GM15510 (cell line): ENCODE data around the gene NEO1.

ENCODE experiments used
- POLR2A ChIP-seq: IDR thresholded peaks from 3 replicates; pipeline ENCODE4 v1.6.1; 2011; ENCODE audit warnings: borderline replicate concordance; ENCODE audit not compliant: insufficient read length; ENCODE audit errors: extremely low read depth

The NEO1 gene

DNA sequence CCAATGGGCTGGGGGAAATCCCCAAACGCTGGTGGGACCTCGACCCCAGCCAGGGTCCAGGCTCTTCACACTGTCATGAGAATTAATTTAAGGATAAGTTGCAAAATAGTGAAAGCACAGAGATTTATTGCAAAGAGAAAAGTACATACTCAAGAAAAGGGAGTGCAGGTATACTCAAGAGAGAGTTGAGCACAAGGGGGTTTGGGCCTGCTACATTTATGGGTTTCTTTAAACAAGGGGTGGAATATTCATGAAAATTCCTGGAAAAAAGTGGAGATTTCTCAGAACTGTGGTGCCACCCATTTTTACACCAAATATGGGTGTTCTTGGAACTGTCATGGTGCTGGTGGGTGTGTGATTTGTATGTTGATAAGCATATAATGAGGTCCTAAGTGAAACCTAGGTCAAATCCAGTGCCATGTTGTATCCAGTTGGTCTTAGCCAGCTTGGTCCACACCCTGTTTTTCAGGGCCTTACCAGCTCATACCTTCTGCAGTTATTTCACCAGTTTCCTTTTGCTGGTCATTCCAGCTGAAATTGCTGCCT is 32.6 kb upstream of the NEO1 start:
- no peak for TF ChIP-seq POLR2A

DNA sequence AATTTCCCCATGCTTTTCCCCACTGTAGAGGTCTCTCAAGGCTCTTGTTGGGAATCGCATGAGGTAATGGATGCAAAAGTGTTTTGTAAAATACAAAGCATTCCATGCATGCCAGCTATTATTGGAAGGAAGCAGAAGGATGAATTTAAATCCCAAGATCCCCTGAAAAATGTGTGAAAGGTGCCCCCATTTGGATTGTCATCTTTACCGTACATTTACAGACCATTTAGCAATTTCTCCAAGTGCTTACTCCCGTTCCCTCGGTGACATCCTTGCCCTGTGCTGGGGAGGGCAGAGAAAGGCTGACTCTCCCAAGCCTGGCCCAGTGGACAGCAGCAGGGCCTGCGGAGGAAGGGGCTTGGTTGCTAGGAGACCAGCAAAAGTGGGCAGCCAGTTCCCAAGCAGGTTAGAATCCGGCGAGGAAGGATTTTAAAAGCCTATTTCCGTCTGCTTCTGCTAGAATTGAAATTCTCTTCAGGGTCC is 31.1 kb upstream of the NEO1 start:
- TF ChIP-seq POLR2A: no peak

DNA sequence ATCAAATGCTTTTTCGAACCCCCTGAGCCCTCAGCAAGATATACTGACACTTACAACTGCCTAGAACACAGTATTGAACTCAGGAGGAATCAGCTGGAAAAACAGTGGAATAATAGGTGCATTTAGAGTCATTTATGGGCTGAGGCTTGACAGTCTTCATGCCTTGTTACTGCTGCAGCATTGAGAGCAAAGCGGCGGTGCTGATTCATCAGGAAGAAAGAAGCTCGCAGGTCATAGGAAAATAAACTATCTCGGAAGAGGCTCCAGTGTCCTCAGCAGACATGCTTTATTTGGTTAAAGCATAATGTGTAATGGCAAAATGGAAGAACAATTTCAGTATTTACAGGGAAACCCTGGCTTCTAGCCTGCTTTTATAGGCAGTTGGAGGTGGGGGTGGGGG is 30.1 kb upstream of the NEO1 start:
- no peak for TF ChIP-seq POLR2A

- no peak for TF ChIP-seq POLR2A
Measured at GRCh38 chr15:73023071-73023470, 29.2 kb upstream of the NEO1 start.

GRCh38 chr15:73024168-73024567 is 28.1 kb upstream of the NEO1 start:
- no peak for TF ChIP-seq POLR2A

GRCh38 chr15:73026511-73027054 is 25.7 kb upstream of the NEO1 start:
- no peak for TF ChIP-seq POLR2A

DNA sequence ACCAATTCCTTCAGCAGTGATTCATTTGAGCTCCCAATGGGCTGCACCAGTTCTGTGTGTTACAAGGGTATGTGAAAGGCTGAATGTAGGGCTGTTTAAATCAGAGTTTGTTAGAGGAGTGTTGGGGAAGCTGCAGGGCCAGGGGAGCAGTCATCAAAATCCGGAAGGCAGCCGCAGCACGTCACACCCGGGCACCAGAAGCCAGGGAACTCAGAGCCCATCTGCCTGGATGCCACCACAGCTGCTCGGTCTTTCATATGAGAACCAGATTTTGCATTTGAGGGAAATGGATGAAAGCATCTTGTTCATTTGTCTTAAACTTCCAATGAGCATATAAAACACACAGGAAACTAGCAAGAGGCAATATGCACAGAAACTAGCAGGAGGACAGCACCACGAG is 24.2 kb upstream of the NEO1 start:
- no peak for TF ChIP-seq POLR2A

GRCh38 chr15:73028831-73029451 is 23.3 kb upstream of the NEO1 start:
- no peak for TF ChIP-seq POLR2A

GRCh38 chr15:73030122-73030679 is 22.1 kb upstream of the NEO1 start:
- no peak for TF ChIP-seq POLR2A

DNA sequence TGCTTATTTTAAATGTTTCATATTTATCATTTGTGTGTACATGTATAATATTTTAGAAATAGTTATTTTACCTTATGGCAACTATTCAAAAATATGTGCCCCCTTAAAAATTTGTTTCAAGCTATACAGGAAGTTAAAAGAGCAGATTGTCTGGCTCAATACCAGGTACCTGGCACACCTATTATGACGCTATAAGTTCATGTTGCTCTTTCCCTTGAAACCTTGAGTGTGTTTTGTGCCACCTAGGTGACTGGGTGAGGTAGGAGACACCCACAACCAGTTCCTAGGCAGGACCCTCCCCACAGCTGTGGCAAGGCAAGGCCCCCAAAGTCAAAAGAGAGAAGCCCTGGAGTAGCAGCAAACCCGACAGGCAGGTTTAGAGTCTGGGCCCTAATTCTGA is 20.6 kb upstream of the NEO1 start:
- TF ChIP-seq POLR2A: no peak

DNA sequence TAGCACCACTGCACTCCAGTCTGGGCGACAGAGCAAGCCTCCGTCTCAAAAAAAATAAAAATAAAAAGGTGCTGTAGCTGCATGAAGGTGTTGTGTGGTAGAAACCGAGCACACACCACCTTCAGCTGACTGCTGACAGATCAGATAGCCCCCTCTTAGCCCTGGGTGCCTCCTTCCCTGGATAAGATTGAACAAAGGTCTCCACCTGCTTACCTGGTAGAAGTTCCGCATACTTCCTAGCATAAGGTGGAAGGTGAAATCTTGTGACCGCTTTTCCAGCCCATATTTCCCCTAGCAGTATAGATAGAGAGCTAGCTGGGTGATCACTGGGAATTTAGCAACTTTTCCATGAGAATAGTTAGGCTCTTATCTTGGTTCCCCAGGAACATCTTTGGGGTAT is 18.7 kb upstream of the NEO1 start:
- TF ChIP-seq POLR2A: no peak

- no peak for TF ChIP-seq POLR2A
Measured at GRCh38 chr15:73034221-73034620, 18.0 kb upstream of the NEO1 start.

DNA sequence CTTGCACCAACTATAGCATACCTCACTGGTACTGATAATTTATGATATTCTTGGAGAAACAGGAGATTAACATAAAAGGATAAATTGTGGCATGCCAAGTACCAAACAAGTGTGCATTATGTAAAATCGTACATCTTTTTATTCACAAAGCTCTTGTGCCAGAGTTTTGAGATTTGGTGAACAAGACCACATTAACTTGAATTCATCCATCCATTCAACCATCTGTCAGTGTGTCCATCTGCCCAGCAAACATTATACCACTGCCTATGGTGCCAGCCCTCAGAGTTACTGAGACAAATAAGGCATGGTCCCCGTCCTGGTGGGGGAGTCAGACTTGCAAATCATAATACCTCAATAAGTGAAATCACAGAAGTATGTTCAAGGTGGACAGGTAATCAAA is 17.0 kb upstream of the NEO1 start:
- no peak for TF ChIP-seq POLR2A

- TF ChIP-seq POLR2A: no peak
Measured at GRCh38 chr15:73038220-73038619, 14.0 kb upstream of the NEO1 start.

- no peak for TF ChIP-seq POLR2A
Measured at GRCh38 chr15:73046073-73046472, 6.2 kb upstream of the NEO1 start.

GRCh38 chr15:73047882-73048281 is 4.4 kb upstream of the NEO1 start:
- no peak for TF ChIP-seq POLR2A
